K562 (cell line): Measurements from ENCODE around the gene ADM5. TPM values are rescaled to one million over a fixed set of nuclear protein-coding genes. Genes with fewer than 3 reads are reported as not detected.

ENCODE experiments used
- BACH1 ChIP-seq: fragments of 200-800 bp; sonication (Bioruptor generic); IDR thresholded peaks from 2 replicates; pipeline ENCODE4 v1.6.1; 2016; ENCODE audit warnings: missing genetic modification characterization, missing compliant biosample characterization
- C11orf30 ChIP-seq: fragments of 450-650 bp; IDR thresholded peaks from 2 replicates; pipeline ENCODE4 v1.6.1; 2016; ENCODE audit warnings: low read depth, mild to moderate bottlenecking
- CAMTA2 ChIP-seq: fragments of 250-450 bp; sonication (Bioruptor Pico); conservative IDR thresholded peaks from 2 replicates; pipeline ENCODE4 v1.5.1; 2022
- CSDE1 ChIP-seq, 2 experiments: fragments of 450-650 bp; IDR thresholded peaks; 2 replicates each; pipeline ENCODE4 v1.6.1; 2016; ENCODE audit warnings: mild to moderate bottlenecking in 1 of 2
- EWSR1 ChIP-seq: fragments of 450-650 bp; IDR thresholded peaks from 2 replicates; pipeline ENCODE4 v1.6.1; 2018; ENCODE audit warnings: borderline replicate concordance, mild to moderate bottlenecking, low read depth, moderate library complexity; ENCODE audit not compliant: partially characterized antibody
- GTF3C2 ChIP-seq: IDR thresholded peaks from 3 replicates; pipeline ENCODE4 v1.6.1; 2011; ENCODE audit warnings: borderline replicate concordance, mild to moderate bottlenecking, moderate library complexity; ENCODE audit not compliant: insufficient read length; ENCODE audit errors: extremely low read depth
- KLF10 ChIP-seq: fragments of 250-450 bp; sonication (Bioruptor Pico); IDR thresholded peaks from 2 replicates; pipeline ENCODE4 v1.6.1; 2021; ENCODE audit warnings: matching md5 sums
- MAX ChIP-seq: sonication (generic); formaldehyde crosslinking; IDR thresholded peaks from 2 replicates; pipeline ENCODE4 v1.9.0; 2022; ENCODE audit warnings: mild to moderate bottlenecking, missing genetic modification reagents
- MAZ ChIP-seq, 2 experiments: fragments of 450-650 bp in 1 of 2; sonication (generic) in 1 of 2; formaldehyde crosslinking; IDR thresholded peaks in 1 of 2; conservative IDR thresholded peaks in 1 of 2; 2 replicates each; pipeline versions ENCODE4 v1.4.0 to v1.5.0; 2020; ENCODE audit warnings: mild to moderate bottlenecking in 1 of 2, missing genetic modification reagents in 1 of 2
- NBN ChIP-seq: fragments of 450-650 bp; IDR thresholded peaks from 2 replicates; pipeline ENCODE4 v1.6.1; 2016; ENCODE audit warnings: low read depth, mild to moderate bottlenecking
- NCOA6 ChIP-seq: fragments of 450-650 bp; IDR thresholded peaks from 2 replicates; pipeline ENCODE4 v1.6.1; 2017; ENCODE audit warnings: mild to moderate bottlenecking
- PHTF2 ChIP-seq: fragments of 250-450 bp; sonication (Bioruptor Pico); IDR thresholded peaks from 2 replicates; pipeline ENCODE4 v1.5.0; 2021; ENCODE audit warnings: mild to moderate bottlenecking
- YY1 ChIP-seq, 3 experiments: IDR thresholded peaks; 2 replicates each; pipeline ENCODE4 v1.6.1; 2011; ENCODE audit warnings: low read length in 2 of 3, mild to moderate bottlenecking in 2 of 3, moderate library complexity in 2 of 3, borderline replicate concordance in 1 of 3, control low read depth in 1 of 3, low read depth in 1 of 3; ENCODE audit not compliant: insufficient read depth in 3 of 3, insufficient replicate concordance in 2 of 3, control insufficient read depth in 1 of 3, insufficient read length in 1 of 3; ENCODE audit errors: extremely low read depth in 1 of 3
- ZBTB49 ChIP-seq: sonication (generic); formaldehyde crosslinking; IDR thresholded peaks from 2 replicates; pipeline ENCODE4 v1.8.0; 2022; ENCODE audit warnings: missing genetic modification reagents, mild to moderate bottlenecking, borderline replicate concordance
- ZNF146 ChIP-seq: IDR thresholded peaks from one replicate; pipeline ENCODE4 v1.6.1; 2018; ENCODE audit warnings: missing compliant biosample characterization; ENCODE audit not compliant: unreplicated experiment
- ZNF41 ChIP-seq: fragments of 250-450 bp; sonication (Bioruptor Pico); conservative IDR thresholded peaks from 2 replicates; pipeline ENCODE4 v1.4.0; 2020; ENCODE audit warnings: mild to moderate bottlenecking
- polyA plus RNA-seq, 8 experiments: library from polyadenylated mRNA; depleted of rRNA in 4 of 8; stranded (reverse) in 5 of 8; unstranded in 3 of 8; fragments of >200 nt; fragmentation: Nextera tagmentation in 2 of 8; fragmentation: Illumina TruSeq in 1 of 8; extraction: Ambion mirVana in 2 of 8; extraction: Trizol in 1 of 8; gene quantifications; 2 replicates each; pipeline versions ENCODE4 v1.2.1 to v1.2.3, GENCODE V29; 2011 to 2014; ENCODE audit warnings: inconsistent platforms in 1 of 8, missing spikeins in 1 of 8
- total RNA-seq, 7 experiments: library from RNA; depleted of rRNA in 6 of 7; stranded (reverse); fragments of >200 nt in 6 of 7; fragmentation: Illumina TruSeq in 2 of 7; extraction: Trizol in 2 of 7; gene quantifications; 2 replicates each; pipeline versions ENCODE4 v1.2.1 to v1.2.3, GENCODE V29; 2011 to 2021; ENCODE audit warnings: low replicate concordance in 1 of 7

ADM5 gene
- total and polyA plus RNA-seq, 9 of the 15 experiments (the other 6 are each of a cell fraction or from before 2014, with no cell fraction given): 0.13 to 8.4 (median 2.0) TPM; not detected in 1

GRCh38 chr19:49643466-49643865 is 45.9 kb upstream of the ADM5 start (continued):
- TF ChIP-seq ZBTB49 (no peak), ZNF146 (no peak), KLF10 (no peak), NBN (no peak), ZNF41 (CRISPR knock-in tag) (no peak), C11orf30 (no peak), PHTF2 (CRISPR knock-in tag) (no peak), MAZ (CRISPR knock-in tag; conservative IDR thresholded peaks at IDR 0.05 in 1 of 2, IDR thresholded peaks at IDR 0.05 in 1 of 2) (no peak), CSDE1 (IDR thresholded peaks at IDR 0.05) (no peak), YY1 (IDR thresholded peaks at IDR 0.05; ENCODE audit: borderline replicate concordance in 1 of 3, control insufficient read depth in 1 of 3, extremely low read depth in 1 of 3, insufficient read depth in 3 of 3, insufficient read length in 1 of 3, insufficient replicate concordance in 2 of 3, low read depth in 1 of 3, low read length in 2 of 3) (no peak), NCOA6 (no peak), MAX (CRISPR knock-in tag) (peak; percentile 55), EWSR1 (no peak), BACH1 (no peak), GTF3C2 (no peak), CAMTA2 (CRISPR knock-in tag) (no peak)
- TF ChIP-seq, all 486 proteins: peak for 9
